Breast epithelium (tissue), 4 donors: ENCODE results near the gene GRIN1. TPM values are rescaled to one million over a fixed set of nuclear protein-coding genes. Genes with fewer than 3 reads are reported as not detected.

ENCODE experiments used
- DNase-seq, 2 donors: peaks; one replicate each; pipeline ENCODE4 v3.0.0-alpha.2; 2019; ENCODE audit warnings: low spot score in 2 of 2
- H3K27ac ChIP-seq, 2 donors: fragments of 200-600 bp; sonication (generic) in 1 of 2; one replicate each; pipeline ENCODE4 v1.5.1; 2016 to 2019; ENCODE audit warnings: mild to moderate bottlenecking in 1 of 2
- H3K27me3 ChIP-seq, 2 donors: fragments of 200-600 bp; sonication (generic) in 1 of 2; one replicate each; pipeline versions ENCODE4 v1.5.1 to v1.6.0; 2017 to 2019; ENCODE audit warnings: control low read depth in 1 of 2, mild to moderate bottlenecking in 1 of 2
- H3K36me3 ChIP-seq: fragments of 200-600 bp; one replicate; pipeline ENCODE4 v1.5.1; 2019
- H3K4me1 ChIP-seq, 2 donors: fragments of 200-600 bp; sonication (generic); one replicate each; pipeline ENCODE4 v1.5.1; 2016 to 2019; ENCODE audit warnings: control low read depth in 1 of 2
- H3K4me3 ChIP-seq, 3 donors: fragments of 200-600 bp; sonication (generic); 1 replicate in 2 of 3; 2 replicates in 1 of 3; pipeline ENCODE4 v1.5.1; 2016 to 2019; ENCODE audit warnings: mild to moderate bottlenecking in 3 of 3, moderate library complexity in 2 of 3
- H3K9me3 ChIP-seq, 2 donors: fragments of 200-600 bp; sonication (generic) in 1 of 2; one replicate each; pipeline ENCODE4 v1.5.1; 2016 to 2019; ENCODE audit warnings: control low read depth in 1 of 2
- POLR2A ChIP-seq: fragments of 450-650 bp; IDR thresholded peaks from one replicate; pipeline ENCODE4 v1.6.1; 2016; ENCODE audit warnings: antibody characterized with exemption, mild to moderate bottlenecking, moderate library complexity
- POLR2AphosphoS5 ChIP-seq, 3 donors: sonication (generic); formaldehyde crosslinking; IDR thresholded peaks; one replicate each; pipeline ENCODE4 v1.6.1; 2017; ENCODE audit warnings: antibody characterized with exemption in 3 of 3
- intact Hi-C: fragments of 100-400 bp; cut with DNase I; formaldehyde crosslinking; loops from one replicate; pipeline ENCODE4 v1.15.1; 2023; ENCODE audit warnings: low total_unique reads
- total RNA-seq, 3 donors: library from RNA; depleted of rRNA; stranded (reverse); fragments of >200 nt; gene quantifications; one replicate each; pipeline ENCODE4 v1.1.0, GENCODE V29; 2016
- TF ChIP-seq, protein P1 (sequence below), 3 donors: fragments of 450-650 bp; IDR thresholded peaks; one replicate each; pipeline ENCODE4 v1.5.1; 2016 to 2017; ENCODE audit warnings: antibody characterized with exemption in 3 of 3, mild to moderate bottlenecking in 3 of 3, moderate library complexity in 3 of 3

GRIN1 gene
- total RNA-seq, 3 donors from 2014 or later = 1.3 to 1.9 TPM; not detected in 1

DNA sequence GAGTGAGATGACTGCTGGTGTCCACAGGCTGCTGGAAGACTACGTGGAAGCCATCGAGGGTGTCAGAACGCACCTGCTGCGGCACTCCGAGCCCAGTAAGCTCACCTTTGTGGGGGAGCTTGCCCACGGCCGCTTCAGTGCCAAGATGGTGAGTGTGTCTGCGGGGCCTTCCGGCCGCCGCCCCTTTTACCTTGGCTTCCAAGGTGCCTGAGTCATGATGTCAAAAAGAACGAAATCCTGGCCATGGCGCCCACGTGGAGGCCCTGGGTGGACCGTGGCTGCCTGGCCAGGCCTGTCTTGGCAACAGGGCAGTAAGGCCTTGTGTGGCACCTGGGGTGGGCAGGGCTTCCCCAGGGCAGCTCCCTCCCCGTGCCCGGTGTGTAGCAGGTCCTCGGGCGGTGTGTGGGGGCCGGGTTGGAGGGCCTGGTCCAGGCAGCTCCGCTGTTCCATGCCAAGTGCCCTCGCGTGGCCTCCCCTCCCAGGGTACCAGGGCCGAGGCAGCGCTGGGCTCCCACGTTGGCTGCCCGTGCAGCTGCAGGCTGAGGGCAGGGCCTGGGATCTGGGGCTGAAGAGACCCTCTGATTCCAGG, 32.2 kb upstream of the GRIN1 start:
- Histone ChIP-seq H3K36me3 (no peaks in the 10 kb centered on the region), H3K4me1 (no peaks in the 10 kb centered on the region), H3K27ac (no peak overlapping the region), H3K4me3 (no peak overlapping the region), H3K9me3 (no peaks in the 10 kb centered on the region), H3K27me3 (no peaks in the 10 kb centered on the region)
- TF ChIP-seq POLR2AphosphoS5 (IDR thresholded peaks at IDR 0.05) = no peak
- TF ChIP-seq, protein P1, sequence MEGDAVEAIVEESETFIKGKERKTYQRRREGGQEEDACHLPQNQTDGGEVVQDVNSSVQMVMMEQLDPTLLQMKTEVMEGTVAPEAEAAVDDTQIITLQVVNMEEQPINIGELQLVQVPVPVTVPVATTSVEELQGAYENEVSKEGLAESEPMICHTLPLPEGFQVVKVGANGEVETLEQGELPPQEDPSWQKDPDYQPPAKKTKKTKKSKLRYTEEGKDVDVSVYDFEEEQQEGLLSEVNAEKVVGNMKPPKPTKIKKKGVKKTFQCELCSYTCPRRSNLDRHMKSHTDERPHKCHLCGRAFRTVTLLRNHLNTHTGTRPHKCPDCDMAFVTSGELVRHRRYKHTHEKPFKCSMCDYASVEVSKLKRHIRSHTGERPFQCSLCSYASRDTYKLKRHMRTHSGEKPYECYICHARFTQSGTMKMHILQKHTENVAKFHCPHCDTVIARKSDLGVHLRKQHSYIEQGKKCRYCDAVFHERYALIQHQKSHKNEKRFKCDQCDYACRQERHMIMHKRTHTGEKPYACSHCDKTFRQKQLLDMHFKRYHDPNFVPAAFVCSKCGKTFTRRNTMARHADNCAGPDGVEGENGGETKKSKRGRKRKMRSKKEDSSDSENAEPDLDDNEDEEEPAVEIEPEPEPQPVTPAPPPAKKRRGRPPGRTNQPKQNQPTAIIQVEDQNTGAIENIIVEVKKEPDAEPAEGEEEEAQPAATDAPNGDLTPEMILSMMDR (IDR thresholded peaks at IDR 0.05) = no peak
- no peak for DNase-seq
- intact Hi-C loops = no loop called here

DNA sequence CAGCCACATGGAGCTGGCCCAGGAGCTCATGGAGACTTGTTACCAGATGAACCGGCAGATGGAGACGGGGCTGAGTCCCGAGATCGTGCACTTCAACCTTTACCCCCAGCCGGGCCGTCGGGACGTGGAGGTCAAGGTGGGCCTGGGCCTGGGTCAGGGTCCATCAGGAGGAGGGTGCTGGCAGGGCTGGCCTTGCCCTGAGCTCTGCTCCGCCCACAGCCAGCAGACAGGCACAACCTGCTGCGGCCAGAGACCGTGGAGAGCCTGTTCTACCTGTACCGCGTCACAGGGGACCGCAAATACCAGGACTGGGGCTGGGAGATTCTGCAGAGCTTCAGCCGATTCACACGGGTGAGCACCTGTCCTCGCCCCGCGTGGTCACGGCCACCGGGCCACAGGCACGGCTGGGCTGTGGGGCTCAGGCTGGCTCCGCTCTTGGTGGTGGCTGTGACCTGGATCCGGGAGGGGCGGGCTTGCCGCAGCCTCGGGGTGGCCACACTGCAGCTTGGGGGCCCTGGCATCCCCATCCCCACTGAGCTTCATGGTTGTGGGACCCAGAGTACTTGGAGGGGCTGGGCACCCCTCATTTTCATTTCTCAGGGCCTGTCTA, 31.5 kb upstream of the GRIN1 start:
- Histone ChIP-seq H3K9me3 (no peaks in the 10 kb centered on the region), H3K4me3 (no peak overlapping the region), H3K27me3 (no peaks in the 10 kb centered on the region), H3K4me1 (no peaks in the 10 kb centered on the region), H3K36me3 (no peaks in the 10 kb centered on the region), H3K27ac (no peak overlapping the region)
- no peak for DNase-seq
- intact Hi-C loops = no loop called here
- TF ChIP-seq POLR2A (no peak), POLR2AphosphoS5 (IDR thresholded peaks at IDR 0.05) (no peak)
- TF ChIP-seq, protein P1 (IDR thresholded peaks at IDR 0.05) = no peak

DNA sequence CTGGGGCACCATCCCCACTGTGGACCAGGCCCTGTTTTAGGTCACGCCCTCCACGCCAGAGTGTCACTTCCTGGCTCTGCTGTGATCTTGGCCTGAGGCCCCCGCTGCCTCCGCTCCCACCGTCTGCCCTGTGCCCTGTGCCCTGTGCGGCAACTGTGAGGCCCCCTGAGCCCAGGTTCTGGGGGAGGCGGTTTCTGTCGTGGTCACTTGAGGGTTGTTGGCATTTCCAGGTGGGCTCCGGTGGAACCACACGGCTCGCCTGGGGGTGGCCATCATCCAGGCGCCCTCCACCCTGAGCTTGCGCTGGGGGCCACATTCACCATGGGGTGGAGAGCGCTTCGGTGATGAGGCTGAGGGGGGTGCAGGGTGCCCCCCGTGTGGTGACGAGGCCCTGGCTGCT, 31.0 kb upstream of the GRIN1 start:
- Histone ChIP-seq H3K9me3 (no peaks in the 10 kb centered on the region), H3K4me3 (no peak overlapping the region), H3K27ac (no peak overlapping the region), H3K27me3 (no peaks in the 10 kb centered on the region), H3K4me1 (no peaks in the 10 kb centered on the region), H3K36me3 (no peaks in the 10 kb centered on the region)
- TF ChIP-seq, protein P1 (IDR thresholded peaks at IDR 0.05) = no peak
- TF ChIP-seq POLR2AphosphoS5 (IDR thresholded peaks at IDR 0.05) (no peak), POLR2A (no peak)
- intact Hi-C loops = no loop called here
- DNase-seq = no peak

DNA sequence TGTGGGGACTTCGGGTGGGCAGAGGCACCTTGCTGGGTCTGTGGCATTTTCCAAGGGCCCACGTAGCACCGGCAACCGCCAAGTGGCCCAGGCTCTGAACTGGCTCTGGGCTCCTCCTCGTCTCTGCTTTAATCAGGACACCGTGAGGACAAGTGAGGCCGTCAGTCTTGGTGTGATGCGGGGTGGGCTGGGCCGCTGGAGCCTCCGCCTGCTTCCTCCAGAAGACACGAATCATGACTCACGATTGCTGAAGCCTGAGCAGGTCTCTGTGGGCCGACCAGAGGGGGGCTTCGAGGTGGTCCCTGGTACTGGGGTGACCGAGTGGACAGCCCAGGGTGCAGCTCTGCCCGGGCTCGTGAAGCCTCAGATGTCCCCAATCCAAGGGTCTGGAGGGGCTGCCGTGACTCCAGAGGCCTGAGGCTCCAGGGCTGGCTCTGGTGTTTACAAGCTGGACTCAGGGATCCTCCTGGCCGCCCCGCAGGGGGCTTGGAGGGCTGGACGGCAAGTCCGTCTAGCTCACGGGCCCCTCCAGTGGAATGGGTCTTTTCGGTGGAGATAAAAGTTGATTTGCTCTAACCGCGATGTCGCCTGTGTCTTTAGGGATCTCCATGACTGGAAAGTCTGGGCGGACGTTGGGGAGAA, 30.2 kb upstream of the GRIN1 start:
- Histone ChIP-seq H3K4me1 (no peaks in the 10 kb centered on the region), H3K27me3 (no peaks in the 10 kb centered on the region), H3K4me3 (no peak overlapping the region), H3K9me3 (no peaks in the 10 kb centered on the region), H3K36me3 (no peaks in the 10 kb centered on the region), H3K27ac (no peak overlapping the region)
- intact Hi-C loops = no loop called here
- DNase-seq = no peak
- TF ChIP-seq POLR2A = no peak

DNA sequence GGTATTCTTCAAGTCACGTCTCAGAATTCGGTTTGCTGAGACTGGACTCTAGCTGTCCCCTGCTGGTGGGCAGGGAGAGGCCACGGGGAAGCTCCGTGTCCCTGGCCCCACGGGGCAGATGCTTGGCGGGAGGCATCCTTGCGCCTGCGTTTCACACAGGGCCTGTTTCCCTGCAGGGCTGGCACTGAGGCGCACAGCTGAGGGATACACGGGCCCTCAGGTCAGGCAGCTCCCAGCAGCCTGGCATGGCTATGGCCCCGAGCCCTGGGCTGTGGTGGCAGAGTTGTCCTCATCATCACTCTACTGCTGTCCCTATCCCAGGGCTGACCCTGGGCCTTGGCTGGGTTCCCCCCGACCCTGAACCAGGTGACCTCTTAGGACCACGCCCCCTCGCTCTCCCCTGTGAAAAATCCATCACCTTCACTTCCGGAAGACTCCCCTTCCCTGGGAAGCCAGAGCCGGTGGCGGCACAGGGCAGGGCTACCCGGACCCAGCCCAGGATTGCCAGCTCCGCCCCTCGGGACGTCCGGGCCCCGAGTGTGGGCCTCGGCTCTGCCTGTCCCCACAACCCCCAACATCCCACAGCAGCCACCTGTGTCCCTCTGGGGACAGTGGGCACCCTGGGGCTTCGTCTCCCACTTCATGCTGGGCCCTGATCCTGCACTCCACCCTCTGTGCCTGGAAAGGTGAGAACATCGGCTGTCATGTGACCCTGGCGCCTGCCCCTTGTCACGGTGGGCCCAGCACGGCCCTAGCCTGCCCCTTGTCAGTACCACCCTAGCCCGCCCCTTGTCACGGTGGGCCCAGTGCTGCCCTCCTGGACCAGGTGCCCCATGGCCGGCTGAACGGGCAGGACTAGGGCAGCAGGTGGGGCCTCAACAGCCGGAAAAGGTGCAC, 29.5 kb upstream of the GRIN1 start:
- H3K9me3 ChIP-seq = no peaks in the 10 kb centered on the region
- no peaks in the 10 kb centered on the region for H3K4me1 ChIP-seq
- no peak for DNase-seq
- no peak overlapping the region for H3K4me3 ChIP-seq
- intact Hi-C loops = loop anchor here (10.0 kb wide), 1 partner anchor 125 kb away; the partner anchor contains the start of gene SLC34A3
- TF ChIP-seq POLR2AphosphoS5 (IDR thresholded peaks at IDR 0.05) (no peak), POLR2A (no peak)
- TF ChIP-seq, protein P1 (IDR thresholded peaks at IDR 0.05) = no peak
- H3K27ac ChIP-seq = no peak overlapping the region
- H3K36me3 ChIP-seq = no peaks in the 10 kb centered on the region
- H3K27me3 ChIP-seq = no peaks in the 10 kb centered on the region
